DMS53 treated with DMSO at 0.1 percent for 48 hours (cell line): ENCODE results near the gene PRR7.
A peak's percentile ranks its signal among the peaks of the same experiment; 100 is the strongest.

Source experiments
- DNase-seq: peaks from one replicate; lab custom pipeline; 2025; ENCODE audit not compliant: unreplicated experiment; lab: John Stamatoyannopoulos, UW

The PRR7 gene

GRCh38 chr5:177450667-177451424 lies 4.2 kb downstream of the PRR7 start:
- no peak for DNase-seq

GRCh38 chr5:177452688-177453638 lies 6.3 kb downstream of the PRR7 start:
- DNase-seq, result no peak

- no peak for DNase-seq
Observed at GRCh38 chr5:177453852-177454396, 7.3 kb downstream of the PRR7 start.

DNA sequence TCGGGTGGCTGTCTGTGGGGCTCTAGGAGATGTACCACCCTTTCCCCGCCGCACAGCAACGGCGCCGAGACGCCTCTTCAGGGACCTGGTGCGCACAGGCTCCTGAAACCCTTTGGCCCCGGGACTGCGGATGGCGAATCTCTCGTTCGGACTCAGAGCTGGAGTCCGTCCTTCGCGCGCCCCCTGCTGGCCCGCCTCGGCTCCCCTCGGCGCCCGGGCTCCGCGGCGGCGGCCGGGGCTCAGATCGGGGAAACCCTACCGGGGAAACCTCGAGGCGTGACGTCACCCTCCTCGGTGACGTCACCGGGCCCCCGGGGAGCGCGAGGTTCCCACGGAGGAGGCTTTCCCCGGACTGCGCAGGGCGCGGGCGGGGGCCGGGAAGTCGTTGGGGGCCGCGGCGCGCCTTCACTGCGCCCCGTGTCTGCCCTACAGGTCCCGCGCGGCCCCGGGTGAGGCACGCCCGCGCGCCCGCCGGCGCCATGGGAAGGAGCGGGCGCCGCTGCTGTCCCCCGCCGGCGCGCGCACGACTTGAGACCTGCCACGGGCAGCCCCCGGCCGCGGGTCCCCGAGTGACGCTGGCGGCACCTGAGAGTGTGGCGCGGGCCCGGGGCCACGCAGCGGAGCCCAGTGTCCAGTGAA lies 7.9 kb downstream of the PRR7 start:
- peak; percentile 87 for DNase-seq

DNA sequence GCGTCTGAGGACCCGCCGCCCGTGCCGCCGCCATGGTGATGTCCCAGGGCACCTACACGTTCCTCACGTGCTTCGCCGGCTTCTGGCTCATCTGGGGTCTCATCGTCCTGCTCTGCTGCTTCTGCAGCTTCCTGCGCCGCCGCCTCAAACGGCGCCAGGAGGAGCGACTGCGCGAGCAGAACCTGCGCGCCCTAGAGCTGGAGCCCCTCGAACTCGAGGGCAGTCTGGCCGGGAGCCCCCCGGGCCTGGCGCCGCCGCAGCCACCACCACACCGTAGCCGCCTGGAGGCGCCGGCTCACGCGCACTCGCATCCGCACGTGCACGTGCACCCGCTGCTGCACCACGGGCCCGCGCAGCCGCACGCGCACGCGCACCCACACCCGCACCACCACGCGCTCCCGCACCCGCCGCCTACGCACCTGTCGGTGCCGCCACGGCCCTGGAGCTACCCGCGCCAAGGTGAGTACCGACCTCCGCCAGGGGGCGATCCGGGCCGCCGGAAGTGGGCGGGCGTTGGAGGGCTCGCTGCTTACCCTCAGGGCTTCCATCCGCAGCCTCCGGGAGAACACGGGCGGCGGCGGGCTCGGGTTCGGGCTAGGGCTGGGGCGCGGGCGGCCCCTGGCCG lies 8.5 kb downstream of the PRR7 start:
- peak; percentile 78 for DNase-seq

DNA sequence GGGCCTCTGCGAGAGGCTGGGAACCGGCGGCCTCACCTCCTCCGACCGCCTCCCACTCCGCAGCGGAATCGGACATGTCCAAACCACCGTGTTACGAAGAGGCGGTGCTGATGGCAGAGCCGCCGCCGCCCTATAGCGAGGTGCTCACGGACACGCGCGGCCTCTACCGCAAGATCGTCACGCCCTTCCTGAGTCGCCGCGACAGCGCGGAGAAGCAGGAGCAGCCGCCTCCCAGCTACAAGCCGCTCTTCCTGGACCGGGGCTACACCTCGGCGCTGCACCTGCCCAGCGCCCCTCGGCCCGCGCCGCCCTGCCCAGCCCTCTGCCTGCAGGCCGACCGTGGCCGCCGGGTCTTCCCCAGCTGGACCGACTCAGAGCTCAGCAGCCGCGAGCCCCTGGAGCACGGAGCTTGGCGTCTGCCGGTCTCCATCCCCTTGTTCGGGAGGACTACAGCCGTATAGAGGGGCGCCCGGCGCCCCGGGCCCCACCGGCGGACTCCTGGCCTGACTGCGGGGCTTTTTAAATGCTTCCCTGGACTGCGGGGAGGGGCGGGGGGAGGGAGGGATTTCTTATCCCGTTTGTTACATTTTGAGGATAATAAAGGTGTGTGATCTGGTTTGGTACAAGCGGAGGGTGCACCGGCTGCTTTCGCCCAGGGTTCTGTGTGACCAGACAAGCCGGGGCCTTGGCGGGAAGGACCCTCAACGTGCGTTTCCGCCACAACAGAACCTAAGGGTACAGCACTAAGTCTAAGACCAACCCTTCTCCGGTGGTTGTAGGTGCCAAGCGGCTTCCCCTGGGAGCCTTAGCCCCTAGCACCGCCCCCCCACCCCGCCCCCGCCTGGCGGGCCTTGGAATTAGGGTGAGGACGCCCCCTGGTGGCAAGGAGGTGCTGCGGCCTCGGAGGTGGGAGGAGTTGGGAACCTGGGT lies 9.3 kb downstream of the PRR7 start:
- DNase-seq, result peak; percentile 92

- no peak for DNase-seq
Observed at GRCh38 chr5:177456591-177456964, 10.0 kb downstream of the PRR7 start.

- DNase-seq, result peak; percentile 95
Observed at GRCh38 chr5:177456976-177457851, 10.6 kb downstream of the PRR7 start.

- no peak for DNase-seq
Observed at GRCh38 chr5:177457852-177458681, 11.5 kb downstream of the PRR7 start.

GRCh38 chr5:177458912-177459350 lies 12.3 kb downstream of the PRR7 start:
- DNase-seq, result peak; percentile 24

DNA sequence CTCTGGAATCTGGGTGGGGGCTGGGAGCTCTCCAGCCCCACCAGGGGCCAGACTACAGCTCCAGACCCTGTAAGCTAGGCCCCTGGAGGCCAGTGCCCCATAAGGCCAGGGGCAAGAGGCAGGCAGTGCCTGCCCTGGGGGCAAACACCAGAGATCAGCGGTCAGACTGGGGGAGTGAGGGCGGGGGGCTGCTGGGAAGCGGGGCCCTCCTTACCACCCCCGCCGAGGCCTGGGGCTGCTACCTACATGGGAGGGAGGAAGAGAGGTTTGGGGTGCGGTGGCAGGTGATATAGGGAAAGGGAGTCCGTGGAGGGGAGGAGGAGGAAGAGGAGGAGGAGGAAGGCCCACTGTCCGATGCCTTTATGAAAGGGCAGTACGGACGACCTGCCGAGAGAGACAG lies 12.7 kb downstream of the PRR7 start:
- no peak for DNase-seq

- DNase-seq, result no peak
Observed at GRCh38 chr5:177459819-177460628, 13.4 kb downstream of the PRR7 start.

DNA sequence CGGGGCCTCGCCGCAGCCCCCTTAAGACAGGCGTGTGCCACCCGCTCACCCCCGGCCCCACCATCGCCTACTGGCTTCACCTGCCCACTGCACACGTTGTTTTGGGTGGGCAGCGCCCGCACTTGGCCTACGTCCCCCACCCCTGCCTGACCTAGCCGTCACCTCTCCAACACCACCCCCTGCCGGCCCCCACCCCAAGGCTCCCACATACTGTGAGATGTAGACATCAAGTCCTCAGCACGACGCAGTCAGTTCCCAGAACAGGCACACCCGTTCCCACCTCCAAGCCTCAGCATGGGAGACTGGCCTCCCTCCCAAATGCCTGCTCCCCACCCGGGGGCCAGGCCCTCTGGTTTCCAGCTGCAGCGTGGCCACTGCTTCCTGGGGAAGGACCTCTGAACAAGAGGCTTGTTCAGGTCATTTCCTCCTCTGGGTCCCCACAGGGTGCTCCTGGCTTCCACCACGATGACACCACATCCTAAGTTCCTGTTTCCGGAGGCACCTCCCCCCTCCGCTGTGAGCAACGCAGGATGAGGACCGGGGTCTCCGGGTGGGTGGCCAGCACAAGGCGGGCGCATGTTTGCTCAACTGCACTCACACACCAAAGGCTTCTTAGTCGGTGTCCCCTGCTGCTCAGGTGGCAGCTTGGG lies 15.5 kb downstream of the PRR7 start:
- no peak for DNase-seq

GRCh38 chr5:177465044-177465443 lies 18.4 kb downstream of the PRR7 start:
- no peak for DNase-seq

- DNase-seq, result no peak
Observed at GRCh38 chr5:177466861-177467260, 20.2 kb downstream of the PRR7 start.

GRCh38 chr5:177467436-177467835 lies 20.8 kb downstream of the PRR7 start:
- DNase-seq, result no peak

GRCh38 chr5:177468329-177468684 lies 21.7 kb downstream of the PRR7 start:
- DNase-seq, result no peak
